Heart left ventricle (tissue), 13 donors: ENCODE measurements around the gene VPS45.

Experiments used
- POLR2A ChIP-seq, 2 donors: fragments of 450-650 bp; IDR thresholded peaks; one replicate each; pipeline ENCODE4 v1.6.1; 2017; ENCODE audit warnings: antibody characterized with exemption in 2 of 2, mild to moderate bottlenecking in 2 of 2, moderate library complexity in 2 of 2
- TF ChIP-seq, protein P1 (sequence below), 12 donors: fragments of 200-600 bp; sonication (generic) in 4 of 12; IDR thresholded peaks; one replicate each; pipeline versions ENCODE4 v1.5.0 to v1.8.0; 2018 to 2022; ENCODE audit warnings: antibody characterized with exemption in 12 of 12, mild to moderate bottlenecking in 5 of 12
- donor health status: ischemic (EF 13 %, LVEDD 7.1; RV severe dilation, severe dysfunction).
- donor health status: DM: no; HTN: yes; CAD: no.
- donor health status: DM: no; HTN: no; CAD: no.
- donor health status: ischemic (EF 25% LVEDD 6.9; RV normal size, moderate dysfunction).
- donor health status: ischemic (EF 25% LVEDD 5.7; RV mildly dilated, moderate dysfunction).
- donor health status: ischemic (EF 35%, LVEDD 5.7; RV mildly dilated, moderate dysfunction).
- donor health status: nonischemic (EF 11% LVEDD 7.7; RV severe dilation, severe dysfunction).
- donor health status: DM: yes; HTN: yes; CAD: no.
- donor health status: PGD.
- donor health status: ischemic (EF 29% LVEDD 5.4; RV normal size, mild dysfunction).
- donor health status: nonischemic (EF 23%, LVEDD 6.1; RV moderate dilation, normal function).

DNA sequence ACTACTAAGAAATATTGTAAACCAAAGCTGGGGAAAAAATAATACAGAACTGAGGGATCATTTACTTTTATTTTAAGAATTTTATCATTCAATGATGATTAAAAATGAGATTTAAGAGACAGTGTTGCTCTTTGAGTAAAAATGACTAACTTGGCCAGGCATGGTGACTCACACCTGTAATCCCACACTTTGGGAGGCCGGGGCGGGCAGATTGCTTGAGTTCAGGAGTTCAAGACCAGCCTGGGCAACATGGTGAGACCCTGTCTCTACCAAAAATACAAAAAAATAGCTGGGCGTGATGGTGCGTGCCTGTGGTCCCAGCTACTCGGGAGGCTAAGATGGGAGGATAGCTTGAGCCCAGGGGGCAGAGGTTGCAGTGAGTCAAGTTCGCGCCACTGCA, 60.3 kb downstream of the VPS45 start:
- TF ChIP-seq, protein P1, sequence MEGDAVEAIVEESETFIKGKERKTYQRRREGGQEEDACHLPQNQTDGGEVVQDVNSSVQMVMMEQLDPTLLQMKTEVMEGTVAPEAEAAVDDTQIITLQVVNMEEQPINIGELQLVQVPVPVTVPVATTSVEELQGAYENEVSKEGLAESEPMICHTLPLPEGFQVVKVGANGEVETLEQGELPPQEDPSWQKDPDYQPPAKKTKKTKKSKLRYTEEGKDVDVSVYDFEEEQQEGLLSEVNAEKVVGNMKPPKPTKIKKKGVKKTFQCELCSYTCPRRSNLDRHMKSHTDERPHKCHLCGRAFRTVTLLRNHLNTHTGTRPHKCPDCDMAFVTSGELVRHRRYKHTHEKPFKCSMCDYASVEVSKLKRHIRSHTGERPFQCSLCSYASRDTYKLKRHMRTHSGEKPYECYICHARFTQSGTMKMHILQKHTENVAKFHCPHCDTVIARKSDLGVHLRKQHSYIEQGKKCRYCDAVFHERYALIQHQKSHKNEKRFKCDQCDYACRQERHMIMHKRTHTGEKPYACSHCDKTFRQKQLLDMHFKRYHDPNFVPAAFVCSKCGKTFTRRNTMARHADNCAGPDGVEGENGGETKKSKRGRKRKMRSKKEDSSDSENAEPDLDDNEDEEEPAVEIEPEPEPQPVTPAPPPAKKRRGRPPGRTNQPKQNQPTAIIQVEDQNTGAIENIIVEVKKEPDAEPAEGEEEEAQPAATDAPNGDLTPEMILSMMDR (IDR thresholded peaks at IDR 0.05): no peak
- no peak for TF ChIP-seq POLR2A (IDR thresholded peaks at IDR 0.05)
